Caco-2 (cell line): Measurements from ENCODE around the gene JAK1. TPM values are rescaled to one million over a fixed set of nuclear protein-coding genes. Genes with fewer than 3 reads are reported as not detected.

Source experiments
- BruUV-seq: library from RNA; stranded (reverse); fragments of 400-500 nt; replicated peaks from 2 replicates; lab custom pipeline; 2021; lab: Mats Ljungman, UMichigan
- CTCF ChIA-PET: fragments of 300-600 bp; sonication (Branson Sonifier 250); formaldehyde crosslinking; loops from one replicate; lab custom pipeline; 2022; ENCODE audit warnings: antibody characterized with exemption; lab: Charles Lee
- POLR2A ChIA-PET: fragments of 300-600 bp; sonication (Branson Sonifier 250); formaldehyde crosslinking; loops from one replicate; lab custom pipeline; 2022; ENCODE audit warnings: antibody characterized with exemption; lab: Charles Lee
- DNase-seq, 2 experiments: peaks; one replicate each; pipeline versions ENCODE4 v3.0.0 to v3.0.0-alpha.2; 2020 to 2022
- H3K27me3 ChIP-seq: replicated peaks from 2 replicates; pipeline ENCODE4 v1.6.0; 2011; ENCODE audit warnings: low read length; ENCODE audit not compliant: control insufficient read depth, insufficient read depth
- H3K36me3 ChIP-seq: 2 replicates; pipeline ENCODE4 v1.5.1; 2011; ENCODE audit warnings: low read length; ENCODE audit not compliant: control insufficient read depth, insufficient read depth
- H3K4me1 ChIP-seq: fragments of 250-450 bp; sonication (Bioruptor Pico); 2 replicates; pipeline ENCODE4 v1.5.1; 2020; ENCODE audit warnings: mild to moderate bottlenecking
- H3K4me3 ChIP-seq: 2 replicates; pipeline ENCODE4 v1.5.1; 2011; ENCODE audit warnings: low read depth, mild to moderate bottlenecking, control low read depth, low read length
- H3K9me3 ChIP-seq: fragments of 250-450 bp; sonication (Bioruptor Pico); 2 replicates; pipeline ENCODE4 v1.5.1; 2020; ENCODE audit warnings: mild to moderate bottlenecking, moderate library complexity
- H3K27ac Mint-ChIP-seq: one replicate; pipeline ENCODE4 v1.8.0; 2022; ENCODE audit warnings: mixed read lengths; ENCODE audit not compliant: unreplicated experiment
- H3K27me3 Mint-ChIP-seq: one replicate; pipeline ENCODE4 v1.8.0; 2022; ENCODE audit warnings: mixed read lengths; ENCODE audit not compliant: insufficient read depth, unreplicated experiment
- H3K36me3 Mint-ChIP-seq: one replicate; pipeline ENCODE4 v1.8.0; 2022; ENCODE audit warnings: mild to moderate bottlenecking, mixed read lengths; ENCODE audit not compliant: insufficient read depth, unreplicated experiment
- H3K4me1 Mint-ChIP-seq: one replicate; pipeline ENCODE4 v1.8.0; 2022; ENCODE audit warnings: low read depth, mixed read lengths; ENCODE audit not compliant: unreplicated experiment
- H3K4me3 Mint-ChIP-seq: one replicate; pipeline ENCODE4 v1.8.0; 2022; ENCODE audit warnings: mild to moderate bottlenecking, moderate library complexity, mixed read lengths; ENCODE audit not compliant: unreplicated experiment
- H3K9me3 Mint-ChIP-seq: one replicate; pipeline ENCODE4 v1.8.0; 2022; ENCODE audit warnings: mixed read lengths; ENCODE audit not compliant: unreplicated experiment
- CTCF ChIP-seq, 2 experiments: fragments of 200-600 bp in 1 of 2; IDR thresholded peaks; 1 replicate in 1 of 2; 2 replicates in 1 of 2; pipeline versions ENCODE4 v1.5.1 to v1.8.0; 2011 to 2022; ENCODE audit warnings: antibody characterized with exemption in 1 of 2, control low read depth in 1 of 2, inconsistent platforms in 1 of 2, low read depth in 1 of 2, low read length in 1 of 2, mild to moderate bottlenecking in 1 of 2, moderate library complexity in 1 of 2; ENCODE audit not compliant: insufficient read depth in 1 of 2, severe bottlenecking in 1 of 2, unreplicated experiment in 1 of 2
- intact Hi-C: fragments of 100-400 bp; cut with micrococcal nuclease; formaldehyde crosslinking; loops from one replicate; pipeline ENCODE4 v1.10.0; 2022; ENCODE audit not compliant: unreplicated experiment
- total RNA-seq: library from RNA; stranded (reverse); gene quantifications from 2 replicates; pipeline ENCODE4 v1.2.3, GENCODE V29; 2022

JAK1 gene
- total RNA-seq, 1 experiment from 2014 or later: 35.5 TPM

- H3K4me1 Mint-ChIP-seq: no peaks in the 10 kb centered on the region
- no peaks in the 10 kb centered on the region for H3K9me3 Mint-ChIP-seq
- Histone ChIP-seq H3K27me3 (no peaks in the 10 kb centered on the region), H3K36me3 (no peaks in the 10 kb centered on the region), H3K9me3 (no peaks in the 10 kb centered on the region), H3K4me3 (no peak overlapping the region), H3K4me1 (no peaks in the 10 kb centered on the region)
- no peak overlapping the region for H3K4me3 Mint-ChIP-seq
- ChIA-PET POLR2A (no interaction called here), CTCF (no interaction called here)
- no peak for TF ChIP-seq CTCF (IDR thresholded peaks at IDR 0.05; ENCODE audit: insufficient read depth in 1 of 2, low read depth in 1 of 2, low read length in 1 of 2, severe bottlenecking in 1 of 2, unreplicated experiment in 1 of 2)
- H3K27me3 Mint-ChIP-seq: no peaks in the 10 kb centered on the region
- H3K36me3 Mint-ChIP-seq: no peaks in the 10 kb centered on the region
- H3K27ac Mint-ChIP-seq: no peak overlapping the region
- intact Hi-C loops: no loop called here
- no peak for DNase-seq
- no TSS peak for BruUV-seq
Observed at GRCh38 chr1:64809309-64809708, 157.0 kb downstream of the JAK1 start.

- ChIA-PET CTCF (no interaction called here), POLR2A (no interaction called here)
- Histone ChIP-seq H3K9me3 (no peaks in the 10 kb centered on the region), H3K27me3 (no peaks in the 10 kb centered on the region), H3K36me3 (no peaks in the 10 kb centered on the region), H3K4me1 (no peaks in the 10 kb centered on the region), H3K4me3 (no peak overlapping the region)
- no peak for TF ChIP-seq CTCF (IDR thresholded peaks at IDR 0.05; ENCODE audit: insufficient read depth in 1 of 2, low read depth in 1 of 2, low read length in 1 of 2, severe bottlenecking in 1 of 2, unreplicated experiment in 1 of 2)
- Mint-ChIP-seq H3K27ac (no peak overlapping the region), H3K36me3 (no peaks in the 10 kb centered on the region), H3K4me1 (no peaks in the 10 kb centered on the region), H3K9me3 (no peaks in the 10 kb centered on the region), H3K27me3 (no peaks in the 10 kb centered on the region), H3K4me3 (no peak overlapping the region)
- intact Hi-C loops: no loop called here
- BruUV-seq: no TSS peak
- no peak for DNase-seq
Observed at GRCh38 chr1:64801851-64802523, 164.4 kb downstream of the JAK1 start.

- Mint-ChIP-seq H3K36me3 (no peaks in the 10 kb centered on the region), H3K27me3 (no peaks in the 10 kb centered on the region), H3K9me3 (no peaks in the 10 kb centered on the region), H3K27ac (no peak overlapping the region), H3K4me1 (no peaks in the 10 kb centered on the region), H3K4me3 (no peak overlapping the region)
- H3K9me3 ChIP-seq: no peaks in the 10 kb centered on the region
- DNase-seq: no peak
- H3K4me3 ChIP-seq: no peak overlapping the region
- intact Hi-C loops: no loop called here
- no peaks in the 10 kb centered on the region for H3K4me1 ChIP-seq
- no TSS peak for BruUV-seq
- no peak for TF ChIP-seq CTCF (IDR thresholded peaks at IDR 0.05; ENCODE audit: insufficient read depth in 1 of 2, low read depth in 1 of 2, low read length in 1 of 2, severe bottlenecking in 1 of 2, unreplicated experiment in 1 of 2)
- H3K36me3 ChIP-seq: no peaks in the 10 kb centered on the region
- ChIA-PET POLR2A (no interaction called here), CTCF (interaction anchor here (0.6 kb wide), 1 partner anchor 1241 kb away, joined by 3 read pairs; no protein-coding TSS in a partner anchor)
- no peaks in the 10 kb centered on the region for H3K27me3 ChIP-seq
Observed at GRCh38 chr1:64798872-64799271, 167.5 kb downstream of the JAK1 start.
